Erythroblast (primary cell): ENCODE data around the gene PAX8.

ENCODE experiments used
- DNase-seq, 2 experiments: peaks; one replicate each; lab custom pipeline; 2025; lab: John Stamatoyannopoulos, UW
- GATA1 ChIP-seq: IDR thresholded peaks from 2 replicates; pipeline ENCODE4 v1.6.1; 2011; ENCODE audit warnings: low read depth, mild to moderate bottlenecking, control low read depth, low read length, moderate library complexity
- POLR2A ChIP-seq: IDR thresholded peaks from 2 replicates; pipeline ENCODE4 v1.6.1; 2011; ENCODE audit warnings: mild to moderate bottlenecking, low read length

Gene PAX8

GRCh38 chr2:113240915-113241911 is 37.5 kb downstream of the PAX8 start:
- TF ChIP-seq GATA1 (no peak), POLR2A (peak; percentile 14)

DNA sequence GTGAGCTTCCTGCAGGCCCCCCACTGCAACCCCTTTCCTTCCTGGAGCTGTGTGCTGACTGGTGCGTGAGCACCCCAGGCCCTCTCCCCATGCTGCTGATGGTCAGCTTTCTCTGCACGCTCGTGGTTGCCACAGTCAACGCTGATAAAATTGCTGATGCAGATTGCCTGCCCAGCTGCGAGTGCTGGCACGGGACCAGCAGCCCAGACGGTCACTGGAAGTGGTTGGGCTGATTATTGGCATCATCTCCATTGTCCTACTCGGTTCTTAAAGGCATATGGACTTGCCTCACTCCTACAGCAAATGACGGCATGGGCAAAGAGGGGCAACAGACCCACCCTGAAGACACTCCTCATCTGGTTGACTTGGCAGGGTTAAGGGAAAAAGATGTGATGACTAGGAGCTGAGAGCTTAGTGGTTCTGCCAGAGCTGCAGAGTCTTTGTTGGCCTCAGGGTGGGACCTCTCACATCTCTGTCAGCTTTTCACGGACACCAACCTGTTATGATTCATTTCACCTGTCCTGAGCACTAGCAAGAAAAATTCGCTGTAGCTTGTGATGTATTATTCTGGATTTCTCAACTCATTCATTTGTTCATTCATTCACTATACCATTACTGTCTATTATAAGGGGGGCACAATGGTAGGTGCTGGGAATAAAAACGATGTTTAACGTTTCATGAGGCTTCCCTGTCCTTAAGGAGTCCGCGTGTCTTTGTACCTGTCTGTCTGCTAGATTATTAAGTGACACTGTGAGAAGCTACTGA is 38.4 kb downstream of the PAX8 start:
- DNase-seq, result peak; percentile 52 to 77

More at GRCh38 chr2:113240915-113241911, 37.5 kb downstream of the PAX8 start:
- peak in 1 of 2 experiments; percentile 64 for DNase-seq

GRCh38 chr2:113238871-113239839 is 39.6 kb downstream of the PAX8 start:
- TF ChIP-seq POLR2A, result no peak
- no peak for DNase-seq

More for the DNA sequence above, 38.4 kb downstream of the PAX8 start:
- TF ChIP-seq GATA1, result no peak
- peak; percentile 29 for TF ChIP-seq POLR2A

- TF ChIP-seq POLR2A (no peak), GATA1 (no peak)
- DNase-seq, result no peak
These were observed 41.0 kb downstream of the PAX8 start for GRCh38 chr2:113237604-113238160.

GRCh38 chr2:113236367-113237159 is 42.2 kb downstream of the PAX8 start:
- TF ChIP-seq GATA1 (no peak), POLR2A (no peak)
- DNase-seq, result no peak

GRCh38 chr2:113235347-113236226 is 43.1 kb downstream of the PAX8 start:
- peak; percentile 86 for DNase-seq

GRCh38 chr2:113234721-113235346 is 43.9 kb downstream of the PAX8 start:
- no peak for TF ChIP-seq POLR2A
- TF ChIP-seq GATA1, result no peak
- peak; percentile 36 to 60 for DNase-seq

More at GRCh38 chr2:113235347-113236226, 43.1 kb downstream of the PAX8 start:
- peak; percentile 65 for TF ChIP-seq POLR2A

DNA sequence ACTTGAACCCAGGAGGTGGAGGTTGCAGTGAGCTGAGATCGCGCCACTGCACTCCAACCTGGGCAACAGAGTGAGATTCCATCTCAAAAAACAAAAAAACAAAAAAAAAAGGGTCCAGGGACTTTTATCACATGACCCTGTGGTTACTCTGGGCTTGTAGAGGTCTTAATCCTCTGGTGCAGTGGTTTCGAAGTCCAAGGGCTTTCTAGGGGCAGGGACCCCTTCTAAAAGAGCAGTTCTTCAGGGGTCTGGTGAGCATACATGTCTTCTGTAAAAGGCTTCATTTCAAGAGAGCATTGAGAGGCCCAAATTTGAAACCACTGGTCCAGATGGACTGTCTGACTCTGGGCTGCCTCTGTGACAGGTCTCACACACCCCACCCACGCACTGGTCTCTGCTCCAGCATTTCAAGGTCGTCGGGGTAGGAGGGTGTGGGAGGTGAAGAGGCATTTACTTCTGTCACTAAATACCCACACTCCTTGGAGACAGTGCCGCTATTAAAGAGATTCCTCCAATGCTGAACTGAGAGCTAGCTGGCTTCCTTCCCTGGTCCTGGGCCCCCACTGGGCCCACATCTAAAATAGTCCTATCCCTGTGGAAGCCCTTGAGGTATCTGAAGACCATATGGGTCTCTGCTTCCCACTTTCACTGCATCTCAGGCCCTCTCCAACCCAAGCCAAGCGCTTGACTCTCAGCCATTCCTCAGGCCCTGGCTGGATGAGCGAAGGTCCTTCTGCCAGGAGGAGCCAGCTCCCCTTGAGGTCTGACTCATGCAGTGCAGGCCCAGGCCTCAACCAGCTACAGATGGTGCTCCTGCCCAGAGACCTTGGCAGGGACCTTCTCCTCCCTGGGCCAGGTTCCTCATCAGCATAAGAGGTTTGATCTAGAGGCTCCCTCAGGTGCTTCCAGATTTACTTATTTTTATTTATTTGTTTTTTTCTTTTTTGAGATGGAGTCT is 44.8 kb downstream of the PAX8 start:
- TF ChIP-seq GATA1 (no peak), POLR2A (no peak)
- peak; percentile 44 to 46 for DNase-seq

GRCh38 chr2:113232740-113233139 is 46.0 kb downstream of the PAX8 start:
- TF ChIP-seq POLR2A, result no peak
- no peak for TF ChIP-seq GATA1
- no peak for DNase-seq

DNA sequence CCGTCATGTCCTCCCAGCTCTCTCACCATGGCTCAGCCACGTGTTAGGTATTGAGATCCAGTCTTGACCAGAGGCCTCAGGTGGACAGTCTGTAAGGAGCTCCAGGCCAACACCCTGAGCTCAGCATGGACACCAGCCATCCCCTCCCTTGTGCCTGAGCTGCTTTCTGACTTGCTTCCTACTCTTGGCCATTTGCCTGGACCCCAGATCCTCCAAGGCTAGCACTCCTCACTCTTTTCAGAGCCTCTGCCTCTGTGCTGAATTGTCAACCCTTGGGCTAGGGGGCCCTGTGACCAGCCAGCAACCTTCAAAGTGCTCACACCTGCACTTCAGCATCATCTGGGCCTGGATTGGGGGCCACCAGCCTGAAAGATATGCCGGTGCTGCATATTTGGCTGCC is 46.6 kb downstream of the PAX8 start:
- DNase-seq, result no peak
- TF ChIP-seq GATA1 (no peak), POLR2A (no peak)
